ENCODE measurements around the gene SLC8B1.

DNA sequence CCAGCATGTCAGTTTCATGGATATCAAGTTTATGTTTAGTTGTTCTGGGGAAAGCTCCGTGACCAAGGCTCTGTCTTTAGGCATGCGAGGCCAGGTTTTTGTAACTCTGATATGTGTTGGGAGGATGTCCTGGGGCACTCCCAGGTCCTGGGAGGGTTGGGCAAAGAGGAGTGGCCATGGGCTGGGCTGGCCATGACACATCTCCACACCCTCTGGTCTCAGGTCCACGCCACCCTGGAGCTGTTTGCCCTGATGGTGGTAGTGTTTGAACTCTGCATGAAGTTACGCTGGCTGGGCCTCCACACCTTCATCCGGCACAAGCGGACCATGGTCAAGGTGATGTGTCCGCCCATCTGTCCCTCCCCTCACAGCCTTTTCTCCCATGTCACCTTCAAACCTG is 67.3 kb downstream of the SLC8B1 start:
- TF ChIP-seq, protein P1, sequence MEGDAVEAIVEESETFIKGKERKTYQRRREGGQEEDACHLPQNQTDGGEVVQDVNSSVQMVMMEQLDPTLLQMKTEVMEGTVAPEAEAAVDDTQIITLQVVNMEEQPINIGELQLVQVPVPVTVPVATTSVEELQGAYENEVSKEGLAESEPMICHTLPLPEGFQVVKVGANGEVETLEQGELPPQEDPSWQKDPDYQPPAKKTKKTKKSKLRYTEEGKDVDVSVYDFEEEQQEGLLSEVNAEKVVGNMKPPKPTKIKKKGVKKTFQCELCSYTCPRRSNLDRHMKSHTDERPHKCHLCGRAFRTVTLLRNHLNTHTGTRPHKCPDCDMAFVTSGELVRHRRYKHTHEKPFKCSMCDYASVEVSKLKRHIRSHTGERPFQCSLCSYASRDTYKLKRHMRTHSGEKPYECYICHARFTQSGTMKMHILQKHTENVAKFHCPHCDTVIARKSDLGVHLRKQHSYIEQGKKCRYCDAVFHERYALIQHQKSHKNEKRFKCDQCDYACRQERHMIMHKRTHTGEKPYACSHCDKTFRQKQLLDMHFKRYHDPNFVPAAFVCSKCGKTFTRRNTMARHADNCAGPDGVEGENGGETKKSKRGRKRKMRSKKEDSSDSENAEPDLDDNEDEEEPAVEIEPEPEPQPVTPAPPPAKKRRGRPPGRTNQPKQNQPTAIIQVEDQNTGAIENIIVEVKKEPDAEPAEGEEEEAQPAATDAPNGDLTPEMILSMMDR (IDR thresholded peaks at IDR 0.05) = no peak
- no peak for TF ChIP-seq POLR2AphosphoS5 (IDR thresholded peaks at IDR 0.05; ENCODE audit: insufficient read depth in 1 of 2, low read depth in 1 of 2)

Data from vagina (tissue), 2 donors.